B cell (primary cell): ENCODE data around the gene ERBB2.

Source experiments
- EZH2 ChIP-seq: IDR thresholded peaks from 2 replicates; pipeline ENCODE4 v1.6.1; 2012; ENCODE audit warnings: borderline replicate concordance, low read depth, mild to moderate bottlenecking, moderate library complexity, low read length; ENCODE audit not compliant: insufficient read depth, poor library complexity, severe bottlenecking
- TF ChIP-seq, protein P1 (sequence below): fragments of 200-600 bp; IDR thresholded peaks from one replicate; pipeline ENCODE4 v1.8.0; 2022; ENCODE audit warnings: antibody characterized with exemption, mild to moderate bottlenecking

DNA sequence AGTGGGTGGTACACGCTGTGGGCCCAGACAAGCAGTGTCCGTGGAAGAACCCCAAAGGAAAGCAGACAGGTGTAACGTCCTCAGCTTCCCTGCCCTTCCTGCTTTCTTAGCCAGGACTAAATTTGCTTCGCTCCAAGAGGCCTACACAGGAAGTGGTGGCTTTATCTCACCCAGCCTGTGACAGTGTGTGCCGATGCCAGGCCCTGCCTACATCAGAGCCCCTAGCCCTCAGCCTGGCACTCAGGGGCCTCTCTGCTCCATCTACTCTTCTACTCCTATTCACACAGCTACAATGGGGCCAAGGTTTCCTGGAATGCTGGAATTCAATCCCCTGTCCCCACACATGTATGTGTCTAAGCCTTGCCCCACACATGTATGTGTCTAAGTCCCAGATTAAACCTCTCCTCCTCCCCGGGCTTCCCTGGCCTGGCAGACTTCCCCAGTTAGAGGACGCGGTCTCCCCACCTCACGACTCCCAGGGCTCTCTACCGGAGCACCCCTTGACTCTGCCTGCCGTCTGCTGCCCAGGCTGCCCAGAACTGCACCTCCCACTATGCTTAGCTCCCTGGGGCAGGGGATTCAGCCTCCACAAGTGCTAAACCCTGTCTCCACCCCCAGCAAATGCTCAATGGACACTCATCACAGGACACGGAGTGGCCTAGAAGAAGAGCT, 20.2 kb upstream of the ERBB2 start:
- TF ChIP-seq, protein P1, sequence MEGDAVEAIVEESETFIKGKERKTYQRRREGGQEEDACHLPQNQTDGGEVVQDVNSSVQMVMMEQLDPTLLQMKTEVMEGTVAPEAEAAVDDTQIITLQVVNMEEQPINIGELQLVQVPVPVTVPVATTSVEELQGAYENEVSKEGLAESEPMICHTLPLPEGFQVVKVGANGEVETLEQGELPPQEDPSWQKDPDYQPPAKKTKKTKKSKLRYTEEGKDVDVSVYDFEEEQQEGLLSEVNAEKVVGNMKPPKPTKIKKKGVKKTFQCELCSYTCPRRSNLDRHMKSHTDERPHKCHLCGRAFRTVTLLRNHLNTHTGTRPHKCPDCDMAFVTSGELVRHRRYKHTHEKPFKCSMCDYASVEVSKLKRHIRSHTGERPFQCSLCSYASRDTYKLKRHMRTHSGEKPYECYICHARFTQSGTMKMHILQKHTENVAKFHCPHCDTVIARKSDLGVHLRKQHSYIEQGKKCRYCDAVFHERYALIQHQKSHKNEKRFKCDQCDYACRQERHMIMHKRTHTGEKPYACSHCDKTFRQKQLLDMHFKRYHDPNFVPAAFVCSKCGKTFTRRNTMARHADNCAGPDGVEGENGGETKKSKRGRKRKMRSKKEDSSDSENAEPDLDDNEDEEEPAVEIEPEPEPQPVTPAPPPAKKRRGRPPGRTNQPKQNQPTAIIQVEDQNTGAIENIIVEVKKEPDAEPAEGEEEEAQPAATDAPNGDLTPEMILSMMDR = no peak
- no peak for TF ChIP-seq EZH2
